NCI-H2171 treated with DMSO at 0.1 percent for 48 hours (cell line): ENCODE results near the gene SYT1.
A peak's percentile ranks its signal among the peaks of the same experiment; 100 is the strongest.
"Not testable (repeated sequence)": the region's sequence is repeated elsewhere in the genome, so short reads cannot be mapped to it uniquely, and the experiment has no call there.

Experiments used
- DNase-seq: peaks from one replicate; lab custom pipeline; 2025; lab: John Stamatoyannopoulos, UW

Gene SYT1

GRCh38 chr12:78968226-78968625 is 103.7 kb downstream of the SYT1 start:
- DNase-seq = no peak

- no peak for DNase-seq
These were observed 105.5 kb downstream of the SYT1 start for GRCh38 chr12:78970041-78970440.

GRCh38 chr12:78977304-78977867 is 112.8 kb downstream of the SYT1 start:
- peak; percentile 12 for DNase-seq

- no peak for DNase-seq
These were observed 129.7 kb downstream of the SYT1 start for GRCh38 chr12:78994168-78994791.

- DNase-seq = no peak
These were observed 135.9 kb downstream of the SYT1 start for GRCh38 chr12:79000501-79000900.

GRCh38 chr12:79001404-79001803 is 136.8 kb downstream of the SYT1 start:
- peak; percentile 22 for DNase-seq

- DNase-seq = peak; percentile 44
These were observed 141.7 kb downstream of the SYT1 start for GRCh38 chr12:79006306-79006705.

GRCh38 chr12:79008591-79008990 is 144.0 kb downstream of the SYT1 start:
- DNase-seq = no peak

GRCh38 chr12:79012636-79013035 is 148.1 kb downstream of the SYT1 start:
- no peak for DNase-seq

- no peak for DNase-seq
These were observed 151.6 kb downstream of the SYT1 start for GRCh38 chr12:79016181-79016580.

GRCh38 chr12:79019672-79020071 is 155.1 kb downstream of the SYT1 start:
- DNase-seq = no peak

GRCh38 chr12:79020106-79020505 is 155.5 kb downstream of the SYT1 start:
- no peak for DNase-seq

- DNase-seq = no peak
These were observed 156.4 kb downstream of the SYT1 start for GRCh38 chr12:79021021-79021420.

GRCh38 chr12:79023261-79023660 is 158.7 kb downstream of the SYT1 start:
- DNase-seq = no peak

- DNase-seq = no peak
These were observed 159.2 kb downstream of the SYT1 start for GRCh38 chr12:79023784-79024183.

- no peak for DNase-seq
These were observed 169.2 kb downstream of the SYT1 start for GRCh38 chr12:79033788-79034187.

- DNase-seq = not testable (repeated sequence)
These were observed 180.2 kb downstream of the SYT1 start for GRCh38 chr12:79044748-79045147.

- DNase-seq = peak; percentile 78
These were observed 180.7 kb downstream of the SYT1 start for GRCh38 chr12:79045149-79045703.

GRCh38 chr12:79046021-79046420 is 181.4 kb downstream of the SYT1 start:
- no peak for DNase-seq

GRCh38 chr12:79048962-79049361 is 184.4 kb downstream of the SYT1 start:
- DNase-seq = no peak

- DNase-seq = no peak
These were observed 188.8 kb downstream of the SYT1 start for GRCh38 chr12:79053394-79053793.

GRCh38 chr12:79055926-79056674 is 191.5 kb downstream of the SYT1 start:
- DNase-seq = no peak

- no peak for DNase-seq
These were observed 192.2 kb downstream of the SYT1 start for GRCh38 chr12:79056775-79057174.
